ENCODE measurements around the gene TKTL1.

Gene TKTL1

DNA sequence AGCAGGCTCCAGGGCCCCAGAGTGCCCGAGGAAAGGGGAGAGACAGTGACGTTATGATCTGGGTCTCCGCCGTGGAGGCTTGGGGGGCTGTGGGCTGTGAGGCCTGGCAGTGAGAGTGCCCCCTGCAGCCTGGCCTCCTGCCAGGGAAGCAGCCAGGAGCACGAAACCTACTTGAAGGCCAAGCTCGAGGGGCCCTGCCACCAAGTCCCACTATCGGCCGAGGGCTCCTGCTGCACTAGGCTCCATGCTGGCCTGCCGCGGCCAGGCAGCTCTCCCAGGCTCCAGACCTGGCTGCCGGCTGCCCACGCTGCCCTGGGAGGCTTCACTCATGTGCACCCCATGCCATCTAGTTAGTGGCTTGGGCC lies 60.2 kb downstream of the TKTL1 start:
- ChIA-PET POLR2A (no interaction called here), CTCF (interaction anchor here (1.8 kb wide), 1 partner anchor 18 kb away, joined by 4 read pairs; no protein-coding TSS in a partner anchor)
- H3K4me3 ChIP-seq (ENCODE audit: control insufficient read depth in 1 of 7, extremely low read depth in 1 of 7, insufficient read depth in 4 of 7, low read depth in 2 of 7, low read length in 6 of 7) = no peak overlapping the region
- no peaks in the 10 kb centered on the region for H3K9me3 ChIP-seq (ENCODE audit: control extremely low read depth in 1 of 5, control insufficient read depth in 4 of 5, insufficient read depth in 2 of 5, low read depth in 1 of 5, low read length in 4 of 5)
- DNase-seq = no peak
- peaks cover 6 to 93% (median 59%) of the 10 kb centered on the region in 4 experiments for H3K36me3 ChIP-seq (ENCODE audit: control insufficient read depth in 4 of 4, insufficient read depth in 4 of 4, low read length in 3 of 4)
- H3K27me3 ChIP-seq (replicated peaks in 2 of 5; ENCODE audit: control insufficient read depth in 4 of 5, insufficient read depth in 5 of 5, low read length in 4 of 5) = peaks cover 0 to 1% (median 0%) of the 10 kb centered on the region in 5 experiments
- H3K27ac ChIP-seq (ENCODE audit: insufficient read depth in 1 of 2, low read depth in 1 of 2, low read length in 2 of 2, poor library complexity in 1 of 2, severe bottlenecking in 2 of 2) = no peak overlapping the region
- peaks cover 0 to 1% (median 0%) of the 10 kb centered on the region in 4 experiments for H3K4me1 ChIP-seq (ENCODE audit: control extremely low read depth in 1 of 4, control insufficient read depth in 4 of 4, insufficient read depth in 4 of 4, low read length in 3 of 4)
- WGBS (ENCODE audit: insufficient coverage) = 94% methylated on average over 12 of the region's 12 CpGs

DNA sequence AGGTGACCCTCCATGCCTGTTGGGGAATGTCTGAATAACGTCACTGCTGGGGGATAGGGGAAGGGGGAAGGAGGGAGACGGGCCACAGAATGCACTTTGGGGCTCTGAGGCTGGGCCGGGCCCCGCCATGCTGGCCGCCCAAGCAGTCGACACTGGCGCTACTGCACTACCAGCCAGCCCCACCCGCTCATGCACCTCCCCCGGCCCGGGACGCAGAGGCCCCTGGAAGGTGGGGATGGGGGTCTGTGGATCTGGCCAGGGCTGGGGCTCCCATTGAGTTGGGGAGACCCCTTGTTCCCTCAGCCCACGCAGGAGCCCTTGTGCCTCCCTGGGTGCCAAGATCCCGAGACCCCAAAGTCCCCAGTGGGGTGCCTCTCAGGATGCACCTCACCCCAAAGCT lies 61.0 kb downstream of the TKTL1 start:
- Histone ChIP-seq H3K27me3 (replicated peaks in 2 of 5; ENCODE audit: control insufficient read depth in 4 of 5, insufficient read depth in 5 of 5, low read length in 4 of 5) (no peaks in the 10 kb centered on the region), H3K4me3 (ENCODE audit: control insufficient read depth in 1 of 7, extremely low read depth in 1 of 7, insufficient read depth in 4 of 7, low read depth in 2 of 7, low read length in 6 of 7) (no peak overlapping the region), H3K9me3 (ENCODE audit: control extremely low read depth in 1 of 5, control insufficient read depth in 4 of 5, insufficient read depth in 2 of 5, low read depth in 1 of 5, low read length in 4 of 5) (no peaks in the 10 kb centered on the region), H3K27ac (ENCODE audit: insufficient read depth in 1 of 2, low read depth in 1 of 2, low read length in 2 of 2, poor library complexity in 1 of 2, severe bottlenecking in 2 of 2) (no peak overlapping the region), H3K36me3 (ENCODE audit: control insufficient read depth in 4 of 4, insufficient read depth in 4 of 4, low read length in 3 of 4) (peaks cover 6 to 90% (median 59%) of the 10 kb centered on the region in 4 experiments), H3K4me1 (ENCODE audit: control extremely low read depth in 1 of 4, control insufficient read depth in 4 of 4, insufficient read depth in 4 of 4, low read length in 3 of 4) (peaks cover 0 to 1% (median 0%) of the 10 kb centered on the region in 4 experiments)
- WGBS (ENCODE audit: insufficient coverage) = 89% methylated on average over 11 of the region's 13 CpGs
- POLR2A ChIA-PET = no interaction called here
- CTCF ChIA-PET = no interaction called here
- DNase-seq = no peak

DNA sequence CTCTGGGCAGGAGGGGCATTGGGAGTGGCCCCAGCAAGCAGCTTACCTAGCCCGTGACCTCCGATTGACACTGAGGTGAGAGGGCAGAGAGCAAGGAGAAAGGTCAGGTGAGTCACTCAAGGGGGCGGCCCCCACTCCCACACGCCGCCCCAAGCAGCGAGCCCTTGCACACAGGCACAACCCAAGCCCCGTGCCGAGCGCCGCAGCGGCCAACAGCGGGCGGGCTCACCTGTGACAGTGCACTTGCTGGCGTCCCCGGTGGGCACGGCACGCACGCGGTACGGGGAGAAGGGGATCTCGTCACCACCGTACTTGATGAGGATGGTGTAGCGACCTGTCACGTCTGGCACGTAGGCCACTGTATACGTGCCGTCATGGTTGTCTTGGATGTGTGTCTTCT lies 61.6 kb downstream of the TKTL1 start:
- WGBS (ENCODE audit: insufficient coverage) = 92% methylated on average over 23 of the region's 27 CpGs
- no peaks in the 10 kb centered on the region for H3K4me1 ChIP-seq (ENCODE audit: control extremely low read depth in 1 of 4, control insufficient read depth in 4 of 4, insufficient read depth in 4 of 4, low read length in 3 of 4)
- peaks cover 6 to 90% (median 62%) of the 10 kb centered on the region in 4 experiments for H3K36me3 ChIP-seq (ENCODE audit: control insufficient read depth in 4 of 4, insufficient read depth in 4 of 4, low read length in 3 of 4)
- ChIA-PET CTCF (no interaction called here), POLR2A (no interaction called here)
- no peak overlapping the region for H3K4me3 ChIP-seq (ENCODE audit: control insufficient read depth in 1 of 7, extremely low read depth in 1 of 7, insufficient read depth in 4 of 7, low read depth in 2 of 7, low read length in 6 of 7)
- no peak for DNase-seq
- H3K9me3 ChIP-seq (ENCODE audit: control extremely low read depth in 1 of 5, control insufficient read depth in 4 of 5, insufficient read depth in 2 of 5, low read depth in 1 of 5, low read length in 4 of 5) = no peaks in the 10 kb centered on the region
- no peaks in the 10 kb centered on the region for H3K27me3 ChIP-seq (replicated peaks in 2 of 5; ENCODE audit: control insufficient read depth in 4 of 5, insufficient read depth in 5 of 5, low read length in 4 of 5)
- H3K27ac ChIP-seq (ENCODE audit: insufficient read depth in 1 of 2, low read depth in 1 of 2, low read length in 2 of 2, poor library complexity in 1 of 2, severe bottlenecking in 2 of 2) = no peak overlapping the region

DNA sequence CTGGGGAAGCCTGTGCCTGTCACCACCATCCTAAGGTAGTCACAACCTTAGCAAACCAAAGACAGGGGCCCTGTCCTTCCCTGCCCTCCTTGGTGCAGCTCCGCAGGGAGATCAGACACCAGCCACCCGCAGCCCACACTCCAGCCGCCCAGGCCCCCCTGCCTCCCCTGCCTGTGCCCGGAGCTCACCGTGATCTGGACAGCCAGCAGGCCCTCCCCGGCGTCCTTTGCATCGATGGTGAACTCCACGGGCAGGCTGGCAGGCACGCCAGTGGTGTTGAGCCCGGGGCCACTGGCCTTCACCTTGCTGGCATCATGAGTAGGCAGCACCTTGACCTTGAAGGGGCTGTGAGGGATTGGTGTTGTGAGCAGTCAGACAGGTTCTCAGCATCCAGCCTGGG lies 62.4 kb downstream of the TKTL1 start:
- POLR2A ChIA-PET = no interaction called here
- DNase-seq = no peak
- Histone ChIP-seq H3K27ac (ENCODE audit: insufficient read depth in 1 of 2, low read depth in 1 of 2, low read length in 2 of 2, poor library complexity in 1 of 2, severe bottlenecking in 2 of 2) (no peak overlapping the region), H3K36me3 (ENCODE audit: control insufficient read depth in 4 of 4, insufficient read depth in 4 of 4, low read length in 3 of 4) (peaks cover 6 to 89% (median 62%) of the 10 kb centered on the region in 4 experiments), H3K4me1 (ENCODE audit: control extremely low read depth in 1 of 4, control insufficient read depth in 4 of 4, insufficient read depth in 4 of 4, low read length in 3 of 4) (no peaks in the 10 kb centered on the region), H3K27me3 (replicated peaks in 2 of 5; ENCODE audit: control insufficient read depth in 4 of 5, insufficient read depth in 5 of 5, low read length in 4 of 5) (no peaks in the 10 kb centered on the region), H3K4me3 (ENCODE audit: control insufficient read depth in 1 of 7, extremely low read depth in 1 of 7, insufficient read depth in 4 of 7, low read depth in 2 of 7, low read length in 6 of 7) (no peak overlapping the region), H3K9me3 (ENCODE audit: control extremely low read depth in 1 of 5, control insufficient read depth in 4 of 5, insufficient read depth in 2 of 5, low read depth in 1 of 5, low read length in 4 of 5) (no peaks in the 10 kb centered on the region)
- CTCF ChIA-PET = no interaction called here
- 87% methylated on average over 11 of the region's 11 CpGs for WGBS (ENCODE audit: insufficient coverage)

DNA sequence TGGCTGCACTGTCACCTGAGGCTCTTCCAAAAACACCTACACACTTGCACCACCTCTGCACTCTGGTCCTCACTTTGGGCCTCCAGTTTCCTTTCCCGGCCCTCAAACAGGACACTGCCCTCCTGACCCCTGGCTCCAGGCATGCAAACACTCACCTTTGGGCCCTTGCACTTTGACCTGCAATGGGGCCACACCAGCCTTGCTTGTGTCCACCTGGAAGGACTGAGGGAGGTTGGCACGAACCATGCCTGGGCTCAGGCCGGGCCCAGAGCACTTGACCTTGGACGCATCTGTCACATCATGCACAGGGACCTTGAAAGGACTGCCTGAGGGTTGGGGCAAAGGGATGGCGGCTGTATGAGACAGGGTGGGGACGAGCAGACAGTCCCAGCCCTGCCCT lies 63.2 kb downstream of the TKTL1 start:
- no peak for DNase-seq
- 83% methylated on average over 6 of the region's 6 CpGs for WGBS (ENCODE audit: insufficient coverage)

DNA sequence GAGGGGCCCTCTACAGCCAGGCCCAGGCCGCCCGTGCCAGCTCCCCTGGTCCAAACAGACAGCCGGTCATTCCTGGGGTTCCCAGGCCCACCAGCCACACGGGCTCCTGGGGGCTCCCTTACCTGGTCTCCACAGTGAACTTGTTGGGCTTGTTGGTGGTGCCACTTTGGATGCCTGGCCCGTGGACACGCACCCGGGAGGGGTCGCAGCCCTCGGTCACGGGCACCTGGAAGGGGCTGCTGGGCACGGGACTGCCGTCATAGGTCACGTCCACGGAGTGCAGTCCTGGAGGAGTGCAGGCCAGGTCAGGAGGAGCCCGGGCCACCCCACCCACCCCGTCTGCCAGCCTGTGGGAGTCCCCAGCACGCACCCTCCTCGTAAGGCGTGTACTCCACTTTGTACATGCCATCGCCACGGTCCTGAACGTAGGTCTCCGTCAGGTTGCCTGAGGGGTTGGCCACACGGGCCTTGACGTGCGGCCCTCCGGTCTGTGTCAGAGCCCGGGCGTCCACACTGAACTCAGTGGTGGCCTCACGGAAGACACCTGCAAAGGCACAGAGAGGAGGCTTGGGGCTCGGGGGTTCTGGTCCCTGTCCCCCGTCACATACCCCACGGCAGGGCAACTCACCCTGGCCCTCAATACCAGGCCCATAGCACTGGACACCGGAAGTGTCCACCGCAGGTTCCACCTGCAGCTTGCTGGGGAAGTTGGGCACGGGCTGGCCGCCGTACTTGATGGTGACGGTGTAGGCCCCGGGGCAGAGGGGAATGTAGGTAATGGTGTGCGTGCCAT lies 64.0 kb downstream of the TKTL1 start:
- Histone ChIP-seq H3K36me3 (ENCODE audit: control insufficient read depth in 4 of 4, insufficient read depth in 4 of 4, low read length in 3 of 4) (peaks cover 3 to 84% (median 56%) of the 10 kb centered on the region in 4 experiments), H3K4me1 (ENCODE audit: control extremely low read depth in 1 of 4, control insufficient read depth in 4 of 4, insufficient read depth in 4 of 4, low read length in 3 of 4) (no peaks in the 10 kb centered on the region), H3K4me3 (ENCODE audit: control insufficient read depth in 1 of 7, extremely low read depth in 1 of 7, insufficient read depth in 4 of 7, low read depth in 2 of 7, low read length in 6 of 7) (no peak overlapping the region), H3K9me3 (ENCODE audit: control extremely low read depth in 1 of 5, control insufficient read depth in 4 of 5, insufficient read depth in 2 of 5, low read depth in 1 of 5, low read length in 4 of 5) (no peaks in the 10 kb centered on the region), H3K27ac (ENCODE audit: insufficient read depth in 1 of 2, low read depth in 1 of 2, low read length in 2 of 2, poor library complexity in 1 of 2, severe bottlenecking in 2 of 2) (no peak overlapping the region), H3K27me3 (replicated peaks in 2 of 5; ENCODE audit: control insufficient read depth in 4 of 5, insufficient read depth in 5 of 5, low read length in 4 of 5) (no peaks in the 10 kb centered on the region)
- 95% methylated on average over 35 of the region's 41 CpGs for WGBS (ENCODE audit: insufficient coverage)
- ChIA-PET POLR2A (no interaction called here), CTCF (no interaction called here)
- no peak for DNase-seq

More for the DNA sequence above, 63.2 kb downstream of the TKTL1 start:
- ChIA-PET POLR2A (no interaction called here), CTCF (no interaction called here)
- Histone ChIP-seq H3K36me3 (ENCODE audit: control insufficient read depth in 4 of 4, insufficient read depth in 4 of 4, low read length in 3 of 4) (peaks cover 6 to 85% (median 56%) of the 10 kb centered on the region in 4 experiments), H3K27me3 (replicated peaks in 2 of 5; ENCODE audit: control insufficient read depth in 4 of 5, insufficient read depth in 5 of 5, low read length in 4 of 5) (no peaks in the 10 kb centered on the region), H3K27ac (ENCODE audit: insufficient read depth in 1 of 2, low read depth in 1 of 2, low read length in 2 of 2, poor library complexity in 1 of 2, severe bottlenecking in 2 of 2) (no peak overlapping the region), H3K4me3 (ENCODE audit: control insufficient read depth in 1 of 7, extremely low read depth in 1 of 7, insufficient read depth in 4 of 7, low read depth in 2 of 7, low read length in 6 of 7) (no peak overlapping the region), H3K4me1 (ENCODE audit: control extremely low read depth in 1 of 4, control insufficient read depth in 4 of 4, insufficient read depth in 4 of 4, low read length in 3 of 4) (no peaks in the 10 kb centered on the region), H3K9me3 (ENCODE audit: control extremely low read depth in 1 of 5, control insufficient read depth in 4 of 5, insufficient read depth in 2 of 5, low read depth in 1 of 5, low read length in 4 of 5) (no peaks in the 10 kb centered on the region)

DNA sequence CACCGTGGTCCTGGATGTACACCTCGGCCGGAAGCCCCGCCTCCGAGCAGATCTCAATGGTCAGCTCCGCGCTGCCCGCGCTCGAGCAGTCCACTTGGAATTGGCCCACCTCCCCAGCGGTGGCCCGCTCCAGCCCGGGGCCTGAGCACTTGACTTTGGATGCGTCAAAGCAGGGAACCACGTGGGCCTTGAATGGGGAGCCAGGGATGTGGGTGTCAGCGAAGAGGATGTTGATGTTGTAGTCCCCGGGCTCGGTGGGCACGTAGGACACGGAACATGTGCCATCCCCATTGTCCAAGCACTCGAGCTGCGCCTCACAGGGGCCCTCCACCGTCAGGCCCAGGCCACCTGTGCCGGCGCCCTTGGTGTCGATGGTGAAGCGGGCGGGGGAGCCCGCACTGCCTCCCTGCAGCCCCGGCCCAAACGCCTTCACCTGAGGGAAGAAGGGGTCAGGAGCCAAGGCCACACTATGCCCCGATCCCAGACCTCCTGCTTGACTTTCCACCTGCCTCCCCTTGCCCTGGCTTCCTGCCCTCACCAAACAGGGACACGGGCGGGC lies 64.6 kb downstream of the TKTL1 start:
- Histone ChIP-seq H3K9me3 (ENCODE audit: control extremely low read depth in 1 of 5, control insufficient read depth in 4 of 5, insufficient read depth in 2 of 5, low read depth in 1 of 5, low read length in 4 of 5) (no peaks in the 10 kb centered on the region), H3K36me3 (ENCODE audit: control insufficient read depth in 4 of 4, insufficient read depth in 4 of 4, low read length in 3 of 4) (peaks cover 3 to 84% (median 53%) of the 10 kb centered on the region in 4 experiments), H3K27ac (ENCODE audit: insufficient read depth in 1 of 2, low read depth in 1 of 2, low read length in 2 of 2, poor library complexity in 1 of 2, severe bottlenecking in 2 of 2) (no peak overlapping the region), H3K4me1 (ENCODE audit: control extremely low read depth in 1 of 4, control insufficient read depth in 4 of 4, insufficient read depth in 4 of 4, low read length in 3 of 4) (no peaks in the 10 kb centered on the region), H3K4me3 (ENCODE audit: control insufficient read depth in 1 of 7, extremely low read depth in 1 of 7, insufficient read depth in 4 of 7, low read depth in 2 of 7, low read length in 6 of 7) (no peak overlapping the region), H3K27me3 (replicated peaks in 2 of 5; ENCODE audit: control insufficient read depth in 4 of 5, insufficient read depth in 5 of 5, low read length in 4 of 5) (no peaks in the 10 kb centered on the region)
- DNase-seq = no peak
- CTCF ChIA-PET = no interaction called here
- POLR2A ChIA-PET = no interaction called here
- WGBS (ENCODE audit: insufficient coverage) = 94% methylated on average over 32 of the region's 34 CpGs

Measured in common myeloid progenitor, CD34-positive (primary cell).